Peyer's patch (tissue), 4 donors: ENCODE data around the gene TPP1.

Experiments
- POLR2A ChIP-seq, 2 donors: fragments of 450-650 bp; IDR thresholded peaks; one replicate each; pipeline ENCODE4 v1.5.1; 2017; ENCODE audit warnings: antibody characterized with exemption in 2 of 2, mild to moderate bottlenecking in 2 of 2, moderate library complexity in 2 of 2
- TF ChIP-seq, protein P1 (sequence below), 6 experiments: fragments of 450-650 bp in 4 of 6; fragments of 200-600 bp in 2 of 6; sonication (generic) in 1 of 6; IDR thresholded peaks; one replicate each; pipeline ENCODE4 v1.5.1; 2017 to 2019; ENCODE audit warnings: antibody characterized with exemption in 6 of 6, mild to moderate bottlenecking in 3 of 6, moderate library complexity in 1 of 6

- TF ChIP-seq, protein P1, sequence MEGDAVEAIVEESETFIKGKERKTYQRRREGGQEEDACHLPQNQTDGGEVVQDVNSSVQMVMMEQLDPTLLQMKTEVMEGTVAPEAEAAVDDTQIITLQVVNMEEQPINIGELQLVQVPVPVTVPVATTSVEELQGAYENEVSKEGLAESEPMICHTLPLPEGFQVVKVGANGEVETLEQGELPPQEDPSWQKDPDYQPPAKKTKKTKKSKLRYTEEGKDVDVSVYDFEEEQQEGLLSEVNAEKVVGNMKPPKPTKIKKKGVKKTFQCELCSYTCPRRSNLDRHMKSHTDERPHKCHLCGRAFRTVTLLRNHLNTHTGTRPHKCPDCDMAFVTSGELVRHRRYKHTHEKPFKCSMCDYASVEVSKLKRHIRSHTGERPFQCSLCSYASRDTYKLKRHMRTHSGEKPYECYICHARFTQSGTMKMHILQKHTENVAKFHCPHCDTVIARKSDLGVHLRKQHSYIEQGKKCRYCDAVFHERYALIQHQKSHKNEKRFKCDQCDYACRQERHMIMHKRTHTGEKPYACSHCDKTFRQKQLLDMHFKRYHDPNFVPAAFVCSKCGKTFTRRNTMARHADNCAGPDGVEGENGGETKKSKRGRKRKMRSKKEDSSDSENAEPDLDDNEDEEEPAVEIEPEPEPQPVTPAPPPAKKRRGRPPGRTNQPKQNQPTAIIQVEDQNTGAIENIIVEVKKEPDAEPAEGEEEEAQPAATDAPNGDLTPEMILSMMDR (IDR thresholded peaks at IDR 0.05), result no peak
- no peak for TF ChIP-seq POLR2A (IDR thresholded peaks at IDR 0.05)
These were observed 56.1 kb downstream of the TPP1 start for GRCh38 chr11:6563121-6563619.
